GM19193 (cell line): ENCODE results near the gene ARRDC1.

Experiments used
- POLR2A ChIP-seq: IDR thresholded peaks from 4 replicates; pipeline ENCODE4 v1.6.1; 2011; ENCODE audit not compliant: insufficient read depth, insufficient read length; ENCODE audit errors: extremely low read depth

Gene ARRDC1

GRCh38 chr9:137645211-137645610 lies 39.7 kb downstream of the ARRDC1 start:
- TF ChIP-seq POLR2A: no peak

GRCh38 chr9:137646341-137646740 lies 40.9 kb downstream of the ARRDC1 start:
- TF ChIP-seq POLR2A: no peak

- no peak for TF ChIP-seq POLR2A
These were observed 41.7 kb downstream of the ARRDC1 start for GRCh38 chr9:137647096-137647714.

GRCh38 chr9:137648396-137648795 lies 42.9 kb downstream of the ARRDC1 start:
- TF ChIP-seq POLR2A: no peak

- TF ChIP-seq POLR2A: no peak
These were observed 44.1 kb downstream of the ARRDC1 start for GRCh38 chr9:137649553-137649952.

GRCh38 chr9:137650259-137650658 lies 44.8 kb downstream of the ARRDC1 start:
- no peak for TF ChIP-seq POLR2A

- no peak for TF ChIP-seq POLR2A
These were observed 45.3 kb downstream of the ARRDC1 start for GRCh38 chr9:137650779-137651178.

- no peak for TF ChIP-seq POLR2A
These were observed 50.9 kb downstream of the ARRDC1 start for GRCh38 chr9:137656416-137656815.

GRCh38 chr9:137657606-137658005 lies 52.1 kb downstream of the ARRDC1 start:
- no peak for TF ChIP-seq POLR2A

- TF ChIP-seq POLR2A: no peak
These were observed 53.3 kb downstream of the ARRDC1 start for GRCh38 chr9:137658781-137659180.

- TF ChIP-seq POLR2A: no peak
These were observed 54.7 kb downstream of the ARRDC1 start for GRCh38 chr9:137660144-137660543.

GRCh38 chr9:137663584-137663983 lies 58.1 kb downstream of the ARRDC1 start:
- TF ChIP-seq POLR2A: no peak

GRCh38 chr9:137664676-137665075 lies 59.2 kb downstream of the ARRDC1 start:
- TF ChIP-seq POLR2A: no peak
